Measurements from ENCODE around the gene ITSN2.
"Not testable (repeated sequence)": the region's sequence is repeated elsewhere in the genome, so short reads cannot be mapped to it uniquely, and the experiment has no call there.

The ITSN2 gene

DNA sequence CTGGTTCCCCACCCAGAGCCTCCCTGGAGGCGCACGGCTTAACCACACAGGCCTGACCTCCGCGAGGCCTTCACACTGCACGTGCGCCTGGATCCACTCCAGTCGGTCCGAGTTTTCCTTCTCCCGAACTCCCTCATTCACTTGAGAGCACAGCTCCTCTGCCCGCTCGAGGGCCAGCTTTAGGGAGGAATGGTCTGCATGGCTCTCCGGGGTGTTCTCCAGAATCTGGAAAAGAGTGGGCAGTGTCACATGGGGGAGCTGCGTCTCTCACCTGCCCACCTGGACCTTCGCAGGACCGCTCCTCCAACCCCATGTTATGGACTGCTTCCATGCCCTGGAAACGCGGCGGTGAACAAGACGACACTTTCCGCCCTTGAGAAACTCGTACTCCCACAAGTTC lies 149.6 kb downstream of the ITSN2 start:
- no peak for DNase-seq

DNA sequence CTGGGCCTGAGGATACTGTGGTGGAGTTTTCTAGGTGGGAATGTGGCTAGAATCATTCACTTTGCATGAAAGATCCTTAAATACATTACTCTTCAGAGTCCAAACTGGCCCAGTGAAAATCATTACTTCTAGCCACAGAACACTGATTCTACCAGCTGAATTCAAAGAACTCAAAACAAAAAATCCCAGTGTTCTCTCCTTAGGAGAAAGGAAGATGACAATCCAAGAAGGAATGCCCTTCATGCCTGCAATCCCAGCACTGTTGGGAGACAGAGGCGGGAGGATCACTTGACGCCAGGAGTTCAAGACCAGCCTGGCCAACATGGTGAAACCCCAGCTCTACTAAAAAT lies 150.3 kb downstream of the ITSN2 start:
- DNase-seq: no peak

DNA sequence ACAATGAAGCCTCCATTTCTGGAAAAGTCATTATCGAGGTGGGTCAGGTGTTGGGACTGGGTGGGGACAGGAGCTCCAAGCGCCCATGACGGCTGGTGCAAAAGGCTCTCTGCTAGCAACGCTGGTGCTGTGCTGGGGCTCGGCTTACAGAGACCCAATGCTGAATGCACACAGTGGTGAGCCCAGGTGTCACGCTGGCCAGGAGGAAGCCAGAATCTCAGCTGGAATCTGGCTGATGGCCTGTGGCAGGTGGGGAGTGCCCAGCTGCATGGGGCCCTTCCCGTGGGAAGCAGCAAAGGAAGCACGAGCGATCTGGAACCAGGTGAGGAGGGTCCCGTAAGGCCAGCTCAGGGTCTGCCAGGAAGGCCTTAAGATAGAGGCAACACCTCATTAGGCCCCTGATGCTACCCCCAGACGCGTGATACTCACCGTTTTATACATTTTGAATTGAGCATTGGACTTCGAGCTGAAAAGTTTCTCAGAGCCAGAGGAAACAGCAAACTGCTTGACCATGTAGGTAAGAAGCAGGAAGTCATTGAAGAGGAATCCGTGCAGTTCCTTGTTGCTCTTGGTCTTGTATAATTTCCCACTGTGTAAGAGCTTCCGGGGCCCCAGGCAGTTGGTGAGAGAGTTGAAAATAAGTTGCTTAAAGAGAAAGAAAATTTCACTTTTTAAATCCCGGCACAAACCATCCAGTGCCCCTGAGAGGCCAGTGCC lies 150.8 kb downstream of the ITSN2 start:
- DNase-seq: no peak

DNA sequence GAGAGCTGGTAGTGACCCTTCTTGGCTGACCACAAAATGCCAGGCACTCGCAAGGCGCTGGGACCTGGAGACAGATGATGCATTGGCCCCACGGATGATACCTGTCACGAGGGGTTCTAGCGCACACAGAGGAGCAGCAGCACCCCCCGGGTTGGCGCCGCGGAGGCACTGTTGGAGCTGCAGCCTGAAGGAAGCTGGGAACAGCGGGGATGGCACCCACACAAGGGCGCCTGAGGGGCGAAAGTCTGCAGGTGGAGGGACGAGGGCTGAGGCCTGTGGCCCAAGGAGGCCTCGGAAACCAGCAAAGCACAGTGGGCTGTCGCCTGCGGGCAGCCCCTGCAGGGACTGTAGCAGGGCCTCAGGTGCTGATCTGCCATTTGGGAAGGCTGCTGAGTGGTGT lies 151.8 kb downstream of the ITSN2 start:
- no peak for DNase-seq

DNA sequence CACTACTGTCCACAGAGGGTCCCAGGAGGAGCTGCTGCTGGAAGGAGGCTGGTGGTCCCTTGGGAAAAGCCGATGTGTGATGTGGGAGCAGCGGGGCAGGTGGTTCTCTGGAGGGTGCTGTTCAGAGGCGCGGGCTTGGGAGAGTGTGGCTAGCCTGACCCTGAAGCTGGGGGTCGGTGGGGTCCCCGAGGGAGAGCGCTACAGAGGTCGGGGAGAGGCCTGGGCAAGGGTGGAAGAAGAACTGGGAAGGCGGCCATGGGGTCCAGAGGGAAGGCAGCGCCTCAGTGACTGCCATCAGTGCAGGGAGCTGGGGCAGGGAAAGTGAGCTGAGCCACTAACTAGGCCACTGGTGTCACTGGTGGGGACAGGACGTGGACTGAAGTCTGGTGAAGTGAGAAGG lies 153.0 kb downstream of the ITSN2 start:
- no peak for DNase-seq

DNA sequence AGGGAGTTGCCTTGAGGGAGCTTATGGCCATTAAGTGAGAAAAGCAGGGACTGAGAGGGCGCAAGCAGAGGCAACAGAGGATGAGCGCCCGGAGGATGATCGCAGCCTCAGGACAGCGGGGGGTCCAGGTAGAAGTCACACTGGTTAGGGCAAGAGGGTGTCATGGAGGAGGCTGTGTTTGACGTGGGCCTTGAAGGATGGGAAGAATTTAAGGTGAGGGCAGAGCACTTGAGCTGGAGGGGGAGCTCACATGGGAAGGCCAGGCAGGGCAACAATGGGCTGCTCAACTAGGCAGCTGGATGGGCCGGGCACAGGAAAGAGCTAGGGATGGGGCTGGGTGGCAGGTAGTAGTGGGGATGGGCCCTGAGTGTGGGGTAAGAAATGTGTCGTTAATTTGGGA lies 153.6 kb downstream of the ITSN2 start:
- DNase-seq: no peak

DNA sequence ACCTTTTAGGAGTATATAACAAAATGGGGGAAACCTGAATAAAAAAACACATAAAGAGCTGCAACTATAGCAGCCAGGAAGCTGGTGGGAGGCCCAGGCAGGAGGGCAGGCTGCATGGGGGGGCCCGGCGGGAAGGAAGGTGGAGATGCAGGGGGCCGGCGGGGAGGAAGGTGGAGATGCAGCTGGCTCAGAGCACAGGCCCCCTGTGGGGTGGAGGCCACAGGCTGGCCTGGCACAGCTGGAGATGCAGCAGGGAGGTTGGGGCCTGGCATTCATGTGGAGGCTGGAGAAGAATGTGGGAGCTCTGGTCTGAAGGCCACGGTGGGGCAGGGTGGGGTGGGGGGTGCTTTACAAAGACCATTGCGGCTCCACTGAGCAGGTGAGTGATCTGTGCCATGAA lies 154.1 kb downstream of the ITSN2 start:
- no peak for DNase-seq

DNA sequence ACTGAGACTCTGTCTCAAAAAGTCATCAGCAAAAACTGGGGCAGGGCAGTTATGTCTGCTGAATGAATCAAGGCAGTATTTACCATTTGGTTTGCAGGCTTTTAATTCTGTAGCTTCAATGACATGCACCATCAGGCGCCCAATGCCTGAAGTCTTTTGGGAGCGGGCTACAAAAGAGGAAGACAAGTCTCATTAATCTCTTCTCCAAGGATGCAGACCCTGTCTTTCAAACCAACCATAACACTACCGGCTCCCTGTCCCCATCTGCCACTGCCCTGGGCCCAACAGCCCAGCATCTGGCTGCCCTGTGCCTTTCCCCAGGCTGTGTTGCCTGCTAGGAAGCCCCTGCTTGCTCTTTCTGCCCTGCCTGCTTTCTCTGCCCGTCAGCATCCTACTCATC lies 155.2 kb downstream of the ITSN2 start:
- DNase-seq: no peak

DNA sequence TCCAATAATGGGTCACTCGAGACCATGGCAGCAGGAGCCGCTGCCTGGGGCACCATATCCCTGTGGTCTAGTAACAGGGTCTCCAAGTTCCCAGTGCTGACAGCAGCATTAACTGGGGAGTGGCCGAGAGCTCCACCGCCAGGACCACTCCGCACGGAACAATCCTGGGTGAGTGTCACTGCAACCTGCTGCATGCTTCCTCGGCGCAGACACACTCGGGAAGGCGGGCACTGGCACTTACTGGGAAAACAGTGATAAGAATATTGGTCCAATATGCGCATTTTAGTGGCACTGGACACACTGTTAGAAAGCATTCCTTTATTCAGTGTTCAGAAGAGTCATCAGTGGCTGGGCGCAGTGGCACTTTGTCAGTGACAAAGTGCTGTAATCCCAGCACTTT lies 155.8 kb downstream of the ITSN2 start:
- DNase-seq: no peak

DNA sequence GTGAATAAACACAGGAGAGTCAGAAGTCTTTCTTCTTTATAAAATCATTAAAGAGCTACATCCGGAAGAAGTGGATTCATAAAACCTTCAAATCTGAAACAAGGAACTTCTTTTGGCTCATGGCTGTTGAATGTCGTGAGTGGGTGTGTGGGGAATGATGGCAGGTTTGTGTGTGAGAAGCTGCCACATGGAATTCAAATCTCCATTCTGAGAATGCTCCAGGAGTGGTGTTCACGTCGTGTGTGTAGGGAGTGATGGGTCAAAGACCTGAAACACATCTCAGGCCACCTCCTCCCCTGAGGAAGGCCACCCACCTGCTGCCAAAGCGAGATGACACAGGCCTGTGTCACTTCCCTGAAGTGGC lies 156.6 kb downstream of the ITSN2 start:
- no peak for DNase-seq

DNA sequence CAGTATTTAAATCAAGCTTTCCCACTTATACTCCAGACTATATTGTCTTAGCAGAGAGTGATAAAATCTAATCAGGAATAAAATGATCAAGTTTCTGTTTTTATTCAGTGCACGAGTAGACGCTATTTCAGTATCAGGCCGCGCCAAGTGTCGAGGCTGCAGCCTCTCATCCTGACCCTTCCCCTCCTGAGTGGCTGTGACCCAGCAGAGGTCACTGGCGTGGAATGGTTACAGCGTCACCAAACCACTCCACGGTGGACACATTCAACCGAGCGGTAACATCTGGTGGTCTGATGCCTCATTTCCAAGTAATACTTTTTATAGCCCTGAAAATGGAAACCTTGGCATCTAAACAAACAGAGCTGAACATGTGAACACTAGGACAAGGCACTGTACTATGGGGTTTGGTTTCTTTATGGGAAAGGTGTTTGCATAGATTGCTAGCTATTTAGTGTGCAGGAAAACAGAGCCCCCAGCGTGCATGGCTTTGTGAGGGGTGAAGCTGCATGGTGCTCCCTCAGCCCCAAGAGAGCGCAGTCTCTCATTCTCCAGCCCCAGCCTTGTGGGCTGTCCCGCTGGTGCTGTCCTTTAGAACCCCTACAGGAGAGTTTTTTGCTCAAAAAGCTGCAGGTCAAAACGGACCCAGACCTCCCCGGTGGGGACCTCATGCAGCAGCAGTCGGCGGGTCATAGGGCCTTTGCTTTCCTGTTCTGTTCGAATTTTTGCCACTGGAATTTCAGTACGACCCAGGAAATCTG lies 157.1 kb downstream of the ITSN2 start:
- DNase-seq: no peak

DNA sequence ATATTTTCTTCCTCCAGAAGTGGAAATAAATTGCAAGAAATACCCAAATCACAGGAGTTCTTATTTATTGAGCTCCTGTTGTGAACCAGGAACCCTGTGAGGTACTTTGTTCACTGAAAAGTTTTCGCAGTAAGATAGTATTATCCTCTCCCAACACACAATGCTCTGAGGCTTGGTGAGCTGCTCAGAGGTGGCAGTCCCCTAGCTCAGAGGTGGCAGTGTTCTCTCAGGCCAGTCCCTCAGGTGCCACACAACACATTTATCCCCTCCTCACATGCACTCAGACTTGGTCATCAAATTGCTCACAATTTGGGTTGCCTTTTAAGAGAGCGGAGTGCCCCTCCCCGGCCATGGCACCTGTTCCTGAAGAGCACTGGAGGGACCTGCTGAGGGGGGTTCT lies 159.5 kb downstream of the ITSN2 start:
- no peak for DNase-seq

DNA sequence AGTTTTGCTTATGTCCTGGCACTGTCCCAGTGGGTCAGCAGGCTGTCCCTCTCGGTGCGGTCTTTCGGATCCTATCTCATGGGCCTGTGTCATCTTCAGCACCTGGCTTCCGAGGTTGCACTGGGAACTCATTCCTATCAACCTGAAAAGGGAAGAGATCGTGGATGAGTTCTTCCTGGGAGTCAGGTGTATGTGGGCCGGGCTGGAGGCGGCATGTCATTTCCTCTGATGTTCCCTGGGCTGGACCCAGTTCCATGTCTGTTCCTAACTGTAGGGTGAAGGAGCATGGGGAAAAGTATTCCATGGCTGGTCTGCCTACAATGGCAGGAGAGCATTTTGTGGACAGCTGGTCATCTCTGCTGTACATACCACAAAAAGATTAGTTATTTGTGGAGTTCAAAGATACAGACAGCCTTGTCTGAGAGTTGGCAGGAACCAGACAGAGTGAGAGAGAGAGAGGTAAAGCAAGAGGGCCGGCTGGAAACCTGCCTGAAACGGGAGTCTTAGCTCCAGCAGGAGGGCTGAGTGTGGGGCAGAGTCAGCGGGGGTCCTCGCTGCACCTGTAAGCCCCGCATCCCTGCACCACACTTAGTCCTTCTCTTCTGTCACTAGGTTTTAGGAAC lies 160.3 kb downstream of the ITSN2 start:
- DNase-seq: no peak

DNA sequence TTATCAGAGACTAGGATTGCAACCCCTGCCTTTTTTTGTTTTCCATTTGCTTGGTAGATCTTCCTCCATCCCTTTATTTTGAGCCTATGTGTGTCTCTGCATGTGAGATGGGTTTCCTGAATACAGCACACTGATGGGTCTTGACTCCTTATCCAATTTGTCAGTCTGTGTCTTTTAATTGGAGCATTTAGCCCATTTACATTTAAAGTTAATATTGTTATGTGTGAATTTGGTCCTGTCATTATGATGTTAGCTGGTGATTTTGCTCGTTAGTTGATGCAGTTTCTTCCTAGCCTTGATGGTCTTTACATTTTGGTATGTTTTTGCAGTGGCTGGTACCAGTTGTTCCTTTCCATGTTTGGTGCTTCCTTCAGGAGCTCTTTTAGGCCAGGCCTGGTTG lies 163.1 kb downstream of the ITSN2 start:
- not testable (repeated sequence) for DNase-seq

DNA sequence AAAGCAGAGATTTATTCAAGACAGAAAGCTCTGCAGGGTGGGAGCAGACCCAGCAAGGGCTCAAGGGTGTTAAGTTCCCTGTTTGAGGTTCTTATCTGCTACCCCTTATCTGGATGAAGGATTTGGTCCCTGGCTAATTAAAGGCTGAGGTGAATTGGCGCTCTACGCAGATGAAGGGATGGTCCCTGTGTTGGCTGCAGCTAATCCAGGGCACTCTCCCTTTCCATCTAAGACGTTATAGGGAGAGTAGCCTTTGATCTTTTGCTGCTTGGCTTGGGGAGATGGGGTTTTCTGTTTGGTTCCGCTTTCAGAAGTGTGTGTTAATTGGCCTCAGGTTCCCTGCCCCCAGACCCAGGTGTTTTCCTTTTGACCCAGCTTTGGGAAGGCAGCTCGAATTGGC lies 168.5 kb downstream of the ITSN2 start:
- no peak for DNase-seq

DNA sequence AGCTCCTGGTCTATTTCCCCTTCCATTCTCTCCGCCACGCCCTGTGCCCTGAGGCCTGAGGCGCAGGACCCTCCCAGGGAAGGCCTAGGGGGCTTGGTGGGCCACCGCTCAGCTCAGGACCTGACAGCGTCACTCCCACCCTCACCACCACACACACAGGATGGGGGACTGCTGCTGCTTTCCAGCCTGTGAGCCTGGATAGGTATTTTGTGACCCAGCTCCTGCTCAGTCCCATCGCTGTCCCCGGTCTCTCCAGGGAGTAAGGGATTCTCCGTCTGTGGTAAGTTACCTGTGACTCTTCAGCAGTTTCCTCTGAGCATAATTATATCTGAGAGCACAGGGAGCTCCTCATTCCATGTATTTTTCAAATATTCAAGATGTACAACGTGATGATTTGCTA lies 169.2 kb downstream of the ITSN2 start:
- no peak for DNase-seq

DNA sequence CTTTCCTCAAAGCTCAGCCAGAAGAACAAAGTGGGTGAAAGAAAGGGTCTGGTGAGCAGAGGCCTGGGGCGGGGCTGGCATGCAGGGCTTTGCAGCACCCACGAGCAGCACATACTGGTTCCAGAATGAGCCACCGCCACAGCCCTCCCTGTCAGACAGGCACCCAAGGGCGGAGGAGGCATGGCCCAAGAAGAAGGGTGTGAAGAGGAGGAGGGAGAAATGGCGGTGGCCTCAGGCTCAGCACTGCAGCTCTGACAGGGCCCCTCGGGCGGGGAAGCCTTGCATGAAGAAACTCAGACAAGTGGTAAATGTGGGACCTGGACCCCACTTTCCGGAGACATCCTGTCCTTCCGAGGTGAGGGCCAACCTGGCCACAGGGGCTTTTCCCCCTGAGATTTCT lies 169.8 kb downstream of the ITSN2 start:
- no peak for DNase-seq

DNA sequence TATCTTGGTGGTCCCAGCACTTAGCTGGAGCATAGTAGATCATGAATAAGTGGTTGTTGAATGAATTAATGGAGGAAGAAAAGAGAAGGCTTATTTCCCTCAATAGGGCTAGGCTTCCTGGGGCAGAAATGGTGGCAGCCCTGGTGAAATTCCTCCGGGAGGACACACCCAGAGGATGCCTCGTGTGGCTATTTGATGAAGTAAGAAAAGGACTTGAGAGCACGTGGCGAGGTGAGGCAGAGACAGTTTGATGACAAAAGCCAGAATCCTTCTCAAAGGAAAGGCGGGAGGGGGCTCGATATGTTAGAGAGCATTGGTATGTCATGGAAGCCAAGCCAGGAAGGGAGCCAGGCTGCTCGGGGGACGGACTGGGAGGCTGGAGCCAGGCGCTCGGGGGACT lies 170.8 kb downstream of the ITSN2 start:
- DNase-seq: no peak

DNA sequence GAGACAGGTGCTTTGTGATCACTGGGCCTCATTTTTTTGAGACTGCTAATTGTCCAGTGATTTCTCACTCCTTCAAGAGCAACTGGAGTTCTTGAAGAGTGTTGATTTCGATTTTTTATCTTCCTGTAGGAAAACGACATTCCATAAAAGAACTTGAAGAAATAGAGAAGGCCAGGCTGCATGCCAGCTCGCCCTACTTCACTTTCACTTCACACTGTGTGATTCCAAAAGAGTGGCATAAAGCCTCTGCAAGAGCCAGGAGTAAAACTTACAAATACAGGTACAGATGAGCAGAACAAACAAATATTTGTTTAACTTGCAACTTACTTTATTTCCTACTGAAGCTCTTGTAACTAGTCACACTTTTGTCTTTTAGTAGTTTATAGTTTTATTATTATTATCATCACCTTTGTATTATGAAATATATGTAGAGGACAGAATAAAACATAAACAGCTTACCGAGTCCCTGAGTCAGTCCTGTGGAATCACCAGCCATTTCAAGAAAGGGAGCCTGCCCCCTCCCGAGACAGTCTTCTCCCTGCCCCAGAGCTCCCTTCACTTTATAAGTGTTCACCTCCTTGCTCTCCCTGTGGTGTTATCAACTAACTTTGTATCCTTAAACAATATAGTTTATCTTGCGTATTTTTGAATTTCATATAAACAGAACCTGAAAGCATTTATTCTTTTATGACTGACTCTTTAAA lies 176.8 kb downstream of the ITSN2 start:
- DNase-seq: no peak

DNA sequence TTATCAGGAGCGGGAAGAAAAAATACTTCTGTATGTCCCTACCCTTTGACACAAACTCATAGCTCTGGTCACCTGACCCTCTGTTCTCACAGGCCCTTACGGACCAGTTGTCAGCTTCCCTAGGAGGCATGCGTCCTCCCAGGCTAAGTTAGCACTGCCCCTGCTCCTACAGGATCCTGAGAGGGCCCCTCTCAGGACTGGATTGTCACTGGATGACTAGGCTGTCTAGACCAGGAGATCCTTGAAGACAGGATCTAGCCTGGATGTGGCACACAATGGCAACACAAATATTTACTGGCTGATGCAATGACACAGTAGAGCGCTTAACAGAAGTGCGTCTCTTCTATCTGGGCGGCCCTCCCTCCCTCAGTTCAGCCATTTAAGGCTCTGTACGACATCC lies 177.8 kb downstream of the ITSN2 start:
- DNase-seq: no peak

DNA sequence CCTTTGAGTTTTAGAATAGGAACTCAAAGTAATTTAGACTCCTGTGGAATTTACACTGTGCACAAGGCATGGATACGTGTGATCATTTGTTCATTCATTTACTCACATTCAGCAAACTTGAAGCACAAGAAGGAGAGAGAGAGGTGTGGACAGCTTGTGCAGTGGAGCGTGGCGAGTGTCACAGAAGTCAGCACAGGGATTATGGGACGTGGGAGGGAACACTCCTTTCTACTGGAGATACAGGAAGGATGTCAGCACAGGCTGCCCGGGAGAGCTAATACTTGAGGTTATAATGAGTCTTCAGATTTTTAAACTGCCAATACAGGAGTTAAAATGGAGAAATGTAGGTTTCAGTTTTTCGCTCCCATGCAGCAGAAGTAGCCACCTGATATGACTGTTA lies 178.5 kb downstream of the ITSN2 start:
- DNase-seq: peak in 1 of 4 experiments; percentile 8

DNA sequence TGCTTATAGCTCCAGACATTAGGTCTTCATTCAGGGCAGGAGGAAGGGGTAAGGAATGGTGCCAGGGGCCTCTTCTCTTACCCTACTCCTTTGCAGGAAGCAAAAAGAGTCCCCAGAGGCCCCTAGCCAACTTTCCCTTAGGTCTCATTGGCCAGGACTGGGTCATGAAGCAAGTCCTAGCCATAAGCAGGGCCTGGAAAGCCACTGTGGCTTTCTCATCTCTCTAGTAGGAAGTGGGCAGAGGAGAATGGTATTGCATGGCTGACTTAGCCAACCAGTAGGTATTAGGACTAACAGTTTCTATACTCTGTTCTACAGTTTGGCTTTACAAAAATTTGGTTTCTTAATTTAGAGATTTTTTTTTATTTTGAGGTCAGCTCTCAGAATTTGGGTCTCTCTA lies 180.7 kb downstream of the ITSN2 start:
- no peak for DNase-seq

DNA sequence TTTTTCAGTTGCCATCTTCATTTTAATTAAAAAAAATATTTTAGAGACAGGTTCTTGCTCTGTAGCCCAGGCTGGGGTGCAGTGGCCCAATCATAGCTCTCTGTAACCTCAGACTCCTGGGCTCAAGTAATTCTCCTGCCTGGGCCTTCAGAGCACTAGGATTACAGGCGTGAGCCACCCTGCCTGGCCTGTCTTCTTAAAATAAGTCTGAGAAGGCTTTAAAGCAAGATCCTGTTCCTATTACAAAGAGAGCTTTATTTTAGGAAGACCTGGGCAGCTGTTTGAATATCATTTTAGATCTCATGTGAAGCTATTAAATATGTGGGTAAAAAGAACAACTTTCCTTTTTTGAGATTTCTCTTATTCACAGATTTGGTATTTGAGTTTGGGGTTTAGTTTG lies 184.0 kb downstream of the ITSN2 start:
- no peak for DNase-seq

Measured in suppressor macrophage (primary cell).